ENCODE results near the gene HTRA2.

- TF ChIP-seq, protein P1, sequence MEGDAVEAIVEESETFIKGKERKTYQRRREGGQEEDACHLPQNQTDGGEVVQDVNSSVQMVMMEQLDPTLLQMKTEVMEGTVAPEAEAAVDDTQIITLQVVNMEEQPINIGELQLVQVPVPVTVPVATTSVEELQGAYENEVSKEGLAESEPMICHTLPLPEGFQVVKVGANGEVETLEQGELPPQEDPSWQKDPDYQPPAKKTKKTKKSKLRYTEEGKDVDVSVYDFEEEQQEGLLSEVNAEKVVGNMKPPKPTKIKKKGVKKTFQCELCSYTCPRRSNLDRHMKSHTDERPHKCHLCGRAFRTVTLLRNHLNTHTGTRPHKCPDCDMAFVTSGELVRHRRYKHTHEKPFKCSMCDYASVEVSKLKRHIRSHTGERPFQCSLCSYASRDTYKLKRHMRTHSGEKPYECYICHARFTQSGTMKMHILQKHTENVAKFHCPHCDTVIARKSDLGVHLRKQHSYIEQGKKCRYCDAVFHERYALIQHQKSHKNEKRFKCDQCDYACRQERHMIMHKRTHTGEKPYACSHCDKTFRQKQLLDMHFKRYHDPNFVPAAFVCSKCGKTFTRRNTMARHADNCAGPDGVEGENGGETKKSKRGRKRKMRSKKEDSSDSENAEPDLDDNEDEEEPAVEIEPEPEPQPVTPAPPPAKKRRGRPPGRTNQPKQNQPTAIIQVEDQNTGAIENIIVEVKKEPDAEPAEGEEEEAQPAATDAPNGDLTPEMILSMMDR (IDR thresholded peaks at IDR 0.05; ENCODE audit: borderline replicate concordance, extremely low read depth, low read length, poor library complexity, severe bottlenecking) = no peak
- TF ChIP-seq EZH2 (IDR thresholded peaks at IDR 0.05; ENCODE audit: borderline replicate concordance, low read depth, low read length, severe bottlenecking) = no peak
Measured at GRCh38 chr2:74552914-74553811, 23.4 kb downstream of the HTRA2 start.

All from DND-41 (cell line).